B cell (primary cell): ENCODE results near the gene PALM3. TPM values are rescaled to one million over a fixed set of nuclear protein-coding genes. Genes with fewer than 3 reads are reported as not detected.

Experiments
- ATAC-seq: fragments of 200-7000 bp; cut with Tn5 transposase; one replicate; pipeline ENCODE4 v1.10.0; 2021; ENCODE audit warnings: low read depth, mild to moderate bottlenecking, moderate number of reproducible peaks, moderate library complexity
- CTCF ChIA-PET: fragments of 350-600 bp; sonication (Branson Sonifier 250); formaldehyde crosslinking; loops from one replicate; lab custom pipeline; 2021; ENCODE audit warnings: antibody characterized with exemption, inconsistent platforms; lab: Charles Lee
- POLR2A ChIA-PET: fragments of 350-600 bp; sonication (Branson Sonifier 250); formaldehyde crosslinking; loops from one replicate; lab custom pipeline; 2021; ENCODE audit warnings: antibody characterized with exemption; lab: Charles Lee
- DNase-seq: peaks from one replicate; pipeline ENCODE4 v3.0.0; 2013
- H2AFZ ChIP-seq: 2 replicates; pipeline ENCODE4 v1.6.1; 2012; ENCODE audit warnings: mild to moderate bottlenecking, low read depth, low read length; ENCODE audit not compliant: insufficient read depth, poor library complexity, severe bottlenecking
- H3K27ac ChIP-seq, 2 donors: 1 replicate in 1 of 2; 2 replicates in 1 of 2; pipeline ENCODE4 v1.5.1; 2012 to 2013; ENCODE audit warnings: low read length in 2 of 2, mild to moderate bottlenecking in 2 of 2, moderate library complexity in 1 of 2
- H3K27me3 ChIP-seq, 4 experiments: fragments of 200-600 bp in 1 of 4; sonication (generic) in 1 of 4; replicated peaks in 1 of 4; 1 replicate in 2 of 4; 2 replicates in 2 of 4; pipeline versions ENCODE4 v1.6.1 to v1.7.0; 2013 to 2016; ENCODE audit warnings: low read length in 3 of 4, mild to moderate bottlenecking in 2 of 4, mixed read lengths in 1 of 4, moderate library complexity in 1 of 4; ENCODE audit not compliant: insufficient read depth in 4 of 4, control insufficient read depth in 3 of 4; ENCODE audit errors: control extremely low read depth in 1 of 4
- H3K36me3 ChIP-seq, 2 experiments: replicated peaks in 1 of 2; 1 replicate in 1 of 2; 2 replicates in 1 of 2; pipeline versions ENCODE4 v1.6.1 to v1.7.1; 2013; ENCODE audit warnings: low read length in 1 of 2; ENCODE audit not compliant: insufficient read depth in 2 of 2, control insufficient read depth in 1 of 2; ENCODE audit errors: control extremely low read depth in 1 of 2, extremely low read depth in 1 of 2
- H3K4me1 ChIP-seq, 2 donors: fragments of 200-600 bp in 1 of 2; sonication (generic) in 1 of 2; 1 replicate in 1 of 2; 2 replicates in 1 of 2; pipeline versions ENCODE4 v1.5.1 to v1.6.1; 2013 to 2017; ENCODE audit warnings: low read length in 2 of 2; ENCODE audit not compliant: control insufficient read depth in 2 of 2, insufficient read depth in 2 of 2
- H3K4me2 ChIP-seq: replicated peaks from 2 replicates; pipeline ENCODE3; 2012; ENCODE audit warnings: mild to moderate bottlenecking, low read depth, low read length; ENCODE audit not compliant: poor library complexity, severe bottlenecking
- H3K4me3 ChIP-seq, 5 experiments: fragments of 200-600 bp in 1 of 5; sonication (generic) in 1 of 5; 1 replicate in 3 of 5; 2 replicates in 2 of 5; pipeline versions ENCODE4 v1.5.1 to v1.7.0; 2011 to 2016; ENCODE audit warnings: low read length in 4 of 5, mild to moderate bottlenecking in 4 of 5, low read depth in 2 of 5, control low read depth in 1 of 5, moderate library complexity in 1 of 5; ENCODE audit not compliant: insufficient read depth in 1 of 5; ENCODE audit errors: control extremely low read depth in 1 of 5, extremely low read depth in 1 of 5
- H3K79me2 ChIP-seq: fragments of 200-600 bp; sonication (generic); one replicate; pipeline ENCODE4 v1.6.0; 2016; ENCODE audit warnings: low read length; ENCODE audit not compliant: control insufficient read depth, insufficient read depth
- H3K9ac ChIP-seq: fragments of 200-600 bp; sonication (generic); 2 replicates; pipeline ENCODE4 v1.6.1; 2017; ENCODE audit warnings: mild to moderate bottlenecking, low read length, moderate library complexity
- H3K9me3 ChIP-seq, 3 donors: one replicate each; pipeline versions ENCODE4 v1.6.1 to v1.7.1; 2013; ENCODE audit warnings: low read length in 2 of 3; ENCODE audit not compliant: control insufficient read depth in 2 of 3, insufficient read depth in 1 of 3; ENCODE audit errors: control extremely low read depth in 1 of 3
- H4K20me1 ChIP-seq: 2 replicates; pipeline ENCODE4 v1.6.0; 2012; ENCODE audit warnings: mild to moderate bottlenecking, low read length; ENCODE audit not compliant: insufficient read depth, control insufficient read depth, poor library complexity, severe bottlenecking
- H3K27ac Mint-ChIP-seq: one replicate; pipeline ENCODE4 v1.8.0; 2021; ENCODE audit warnings: mixed read lengths
- H3K27me3 Mint-ChIP-seq: one replicate; pipeline ENCODE4 v1.8.0; 2021; ENCODE audit warnings: mixed read lengths
- H3K4me1 Mint-ChIP-seq: one replicate; pipeline ENCODE4 v1.8.0; 2021; ENCODE audit warnings: mixed read lengths
- H3K4me3 Mint-ChIP-seq: one replicate; pipeline ENCODE4 v1.8.0; 2021; ENCODE audit warnings: mixed read lengths
- H3K9me3 Mint-ChIP-seq: one replicate; pipeline ENCODE4 v1.8.0; 2022; ENCODE audit warnings: mixed read lengths; ENCODE audit not compliant: insufficient read depth
- EZH2 ChIP-seq: IDR thresholded peaks from 2 replicates; pipeline ENCODE4 v1.6.1; 2012; ENCODE audit warnings: borderline replicate concordance, low read depth, mild to moderate bottlenecking, moderate library complexity, low read length; ENCODE audit not compliant: insufficient read depth, poor library complexity, severe bottlenecking
- WGBS: methylation state at CpG from one replicate; pipeline ENCODE4 v1.1.5; 2013; ENCODE audit warnings: missing lambda C conversion rate; ENCODE audit not compliant: insufficient coverage; 5-methylcytosine and 5-hydroxymethylcytosine counted together
- intact Hi-C: fragments of 100-400 bp; cut with micrococcal nuclease; formaldehyde crosslinking; loops from one replicate; pipeline ENCODE4 v1.10.0; 2022
- polyA plus RNA-seq: library from polyadenylated mRNA; depleted of rRNA; stranded (reverse); fragments of >200 nt; gene quantifications from 2 replicates; pipeline ENCODE4 v1.2.3, GENCODE V29; 2012
- total RNA-seq, 2 donors: library from RNA; stranded (reverse); fragments of 120-200 nt in 1 of 2; gene quantifications; 1 replicate in 1 of 2; 2 replicates in 1 of 2; pipeline versions ENCODE4 v1.2.3 to v1.2.4, GENCODE V29; 2013 to 2022
- TF ChIP-seq, protein P1 (sequence below): fragments of 200-600 bp; IDR thresholded peaks from one replicate; pipeline ENCODE4 v1.8.0; 2022; ENCODE audit warnings: antibody characterized with exemption, mild to moderate bottlenecking

PALM3 gene
- total and polyA plus RNA-seq, 2 donors (not counting 1 experiment from before 2014, with no cell fraction given): not detected

- H4K20me1 ChIP-seq: peaks cover 7% of the 10 kb centered on the region
- intact Hi-C loops: no loop called here
Observed at GRCh38 chr19:14054721-14055120, 7.2 kb downstream of the PALM3 start.

DNA sequence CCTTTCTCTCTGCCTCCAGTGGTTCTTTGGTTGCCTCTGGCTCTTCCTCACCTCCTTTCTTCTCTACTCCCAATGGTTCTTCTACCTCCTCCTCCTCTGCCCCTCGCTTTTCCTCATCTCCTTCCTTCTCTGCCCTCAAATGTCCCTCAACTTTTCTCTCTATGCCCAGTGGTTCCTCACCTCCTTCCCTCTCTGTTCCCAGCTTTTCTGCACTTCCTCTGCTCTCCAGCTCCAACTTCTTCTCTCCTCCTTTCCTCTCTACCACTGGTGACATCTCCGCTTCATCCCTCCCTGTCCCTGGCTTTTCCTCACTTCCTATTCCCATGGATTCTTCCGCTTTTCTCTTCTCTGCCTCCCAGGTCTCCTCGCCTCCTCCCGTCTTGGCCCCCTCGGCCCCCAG, 7.8 kb downstream of the PALM3 start:
- DNase-seq (no peak), ATAC-seq (no peak)
- Histone ChIP-seq H3K9me3 (peaks cover 0 to 12% (median 0%) of the 10 kb centered on the region in 3 donors), H4K20me1 (peaks cover 10% of the 10 kb centered on the region), H3K36me3 (peaks cover 7 to 34% of the 10 kb centered on the region in 2 experiments), H3K4me1 (peaks cover 17 to 20% of the 10 kb centered on the region in 2 donors), H3K4me2 (no peak overlapping the region), H2AFZ (no peak overlapping the region), H3K27me3 (peaks cover 0 to 28% (median 19%) of the 10 kb centered on the region in 4 experiments), H3K79me2 (no peaks in the 10 kb centered on the region), H3K4me3 (no peak overlapping the region), H3K9ac (no peak overlapping the region), H3K27ac (no peak overlapping the region)
- Mint-ChIP-seq H3K9me3 (no peaks in the 10 kb centered on the region), H3K27me3 (peaks cover 19% of the 10 kb centered on the region), H3K27ac (no peak overlapping the region), H3K4me3 (no peak overlapping the region), H3K4me1 (peaks cover 16% of the 10 kb centered on the region)
- no peak for TF ChIP-seq EZH2
- TF ChIP-seq, protein P1, sequence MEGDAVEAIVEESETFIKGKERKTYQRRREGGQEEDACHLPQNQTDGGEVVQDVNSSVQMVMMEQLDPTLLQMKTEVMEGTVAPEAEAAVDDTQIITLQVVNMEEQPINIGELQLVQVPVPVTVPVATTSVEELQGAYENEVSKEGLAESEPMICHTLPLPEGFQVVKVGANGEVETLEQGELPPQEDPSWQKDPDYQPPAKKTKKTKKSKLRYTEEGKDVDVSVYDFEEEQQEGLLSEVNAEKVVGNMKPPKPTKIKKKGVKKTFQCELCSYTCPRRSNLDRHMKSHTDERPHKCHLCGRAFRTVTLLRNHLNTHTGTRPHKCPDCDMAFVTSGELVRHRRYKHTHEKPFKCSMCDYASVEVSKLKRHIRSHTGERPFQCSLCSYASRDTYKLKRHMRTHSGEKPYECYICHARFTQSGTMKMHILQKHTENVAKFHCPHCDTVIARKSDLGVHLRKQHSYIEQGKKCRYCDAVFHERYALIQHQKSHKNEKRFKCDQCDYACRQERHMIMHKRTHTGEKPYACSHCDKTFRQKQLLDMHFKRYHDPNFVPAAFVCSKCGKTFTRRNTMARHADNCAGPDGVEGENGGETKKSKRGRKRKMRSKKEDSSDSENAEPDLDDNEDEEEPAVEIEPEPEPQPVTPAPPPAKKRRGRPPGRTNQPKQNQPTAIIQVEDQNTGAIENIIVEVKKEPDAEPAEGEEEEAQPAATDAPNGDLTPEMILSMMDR: no peak
- 87% methylated on average over 6 of the region's 6 CpGs for WGBS
- POLR2A ChIA-PET: interaction anchor here (0.6 kb wide), 1 partner anchor 15 kb away, joined by 3 read pairs; no protein-coding TSS in a partner anchor
- CTCF ChIA-PET: interaction anchor here (1.0 kb wide), 1 partner anchor 22 kb away, joined by 3 read pairs; the partner anchor contains the start of gene IL27RA
- intact Hi-C loops: no loop called here

More at GRCh38 chr19:14054721-14055120, 7.2 kb downstream of the PALM3 start:
- DNase-seq: no peak
- ATAC-seq: no peak
- H3K4me3 Mint-ChIP-seq: no peak overlapping the region
- H3K36me3 ChIP-seq: peaks cover 7 to 30% of the 10 kb centered on the region in 2 experiments
- H3K79me2 ChIP-seq: no peaks in the 10 kb centered on the region
- WGBS: 27% methylated on average over 6 of the region's 11 CpGs
- no peaks in the 10 kb centered on the region for H3K9me3 Mint-ChIP-seq
- H3K4me2 ChIP-seq: no peak overlapping the region
- no peak overlapping the region for H2AFZ ChIP-seq
- peaks cover 25% of the 10 kb centered on the region for H3K27me3 Mint-ChIP-seq
- peaks cover 0 to 14% (median 0%) of the 10 kb centered on the region in 3 donors for H3K9me3 ChIP-seq
- ChIA-PET CTCF (interaction anchor here (0.6 to 1.0 kb wide), 2 partner anchors 23 to 62 kb away, joined by 3 read pairs; partner anchors contain the start of gene IL27RA), POLR2A (interaction anchor here (0.6 kb wide), 1 partner anchor 16 kb away, joined by 3 read pairs; no protein-coding TSS in a partner anchor)
- H3K4me3 ChIP-seq: no peak overlapping the region
- peaks cover 18 to 22% of the 10 kb centered on the region in 2 donors for H3K4me1 ChIP-seq
- no peak overlapping the region for H3K27ac ChIP-seq
- TF ChIP-seq EZH2: no peak
- TF ChIP-seq, protein P1: no peak
- H3K27ac Mint-ChIP-seq: no peak overlapping the region
- H3K27me3 ChIP-seq: peaks cover 0 to 34% (median 22%) of the 10 kb centered on the region in 4 experiments
- peaks cover 18% of the 10 kb centered on the region for H3K4me1 Mint-ChIP-seq
- H3K9ac ChIP-seq: no peak overlapping the region
